GM18502 (cell line): ENCODE measurements around the gene OTOP2.
"Not testable (repeated sequence)": the region's sequence is repeated elsewhere in the genome, so short reads cannot be mapped to it uniquely, and the experiment has no call there.

Experiments used
- ATAC-seq: cut with Tn5 transposase; IDR thresholded peaks from one replicate; pipeline ENCODE4 v1.9.1; 2021; ENCODE audit warnings: mild to moderate bottlenecking; ENCODE audit not compliant: unreplicated experiment, poor library complexity

Gene OTOP2

DNA sequence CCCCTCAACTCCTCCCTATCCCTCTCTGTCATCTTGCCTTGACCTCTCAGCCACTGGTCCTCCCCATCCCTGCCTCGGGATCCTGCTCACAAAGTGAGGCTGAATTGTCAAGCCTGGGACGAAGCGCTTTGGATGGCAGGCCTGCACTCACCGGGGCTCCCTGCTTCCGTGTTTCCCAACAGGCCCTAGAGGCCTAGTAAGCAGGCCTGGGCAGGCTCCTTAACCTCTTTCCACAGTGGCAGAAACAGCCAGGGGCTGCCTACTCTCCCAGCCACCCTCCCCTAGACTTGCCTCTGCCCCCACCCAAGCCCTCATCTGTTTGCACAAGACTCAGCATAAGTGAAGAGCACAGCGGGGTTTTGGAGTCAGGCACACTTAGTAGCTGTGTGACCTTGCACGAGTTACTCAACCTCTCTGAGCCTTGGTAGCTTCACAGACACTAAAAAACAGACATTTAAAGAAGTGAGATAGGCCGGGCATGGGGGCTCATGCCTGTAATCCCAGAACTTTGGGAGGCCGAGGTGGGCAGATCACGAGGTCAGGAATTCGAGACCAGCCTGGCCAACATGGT lies 25.6 kb upstream of the OTOP2 start:
- ATAC-seq: no peak

DNA sequence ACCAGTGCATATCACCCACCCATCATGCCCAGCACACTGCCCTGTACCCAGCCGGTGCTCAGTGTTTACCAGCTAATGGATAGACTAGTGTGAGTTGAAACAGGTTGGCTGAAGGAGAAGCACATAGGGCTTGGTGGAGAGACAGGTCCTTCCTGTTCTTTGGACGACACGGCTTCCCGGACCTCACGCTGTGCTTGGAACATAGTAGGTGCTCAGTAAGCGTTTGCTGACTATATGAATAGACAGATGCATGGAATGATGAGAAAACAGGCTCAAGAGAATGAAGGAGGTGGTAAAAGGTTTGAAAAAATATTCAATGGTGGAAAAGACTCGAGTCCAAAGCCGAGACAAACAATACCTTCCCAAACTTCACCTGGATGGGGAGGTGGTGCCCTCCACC lies 23.9 kb upstream of the OTOP2 start:
- ATAC-seq: no peak

DNA sequence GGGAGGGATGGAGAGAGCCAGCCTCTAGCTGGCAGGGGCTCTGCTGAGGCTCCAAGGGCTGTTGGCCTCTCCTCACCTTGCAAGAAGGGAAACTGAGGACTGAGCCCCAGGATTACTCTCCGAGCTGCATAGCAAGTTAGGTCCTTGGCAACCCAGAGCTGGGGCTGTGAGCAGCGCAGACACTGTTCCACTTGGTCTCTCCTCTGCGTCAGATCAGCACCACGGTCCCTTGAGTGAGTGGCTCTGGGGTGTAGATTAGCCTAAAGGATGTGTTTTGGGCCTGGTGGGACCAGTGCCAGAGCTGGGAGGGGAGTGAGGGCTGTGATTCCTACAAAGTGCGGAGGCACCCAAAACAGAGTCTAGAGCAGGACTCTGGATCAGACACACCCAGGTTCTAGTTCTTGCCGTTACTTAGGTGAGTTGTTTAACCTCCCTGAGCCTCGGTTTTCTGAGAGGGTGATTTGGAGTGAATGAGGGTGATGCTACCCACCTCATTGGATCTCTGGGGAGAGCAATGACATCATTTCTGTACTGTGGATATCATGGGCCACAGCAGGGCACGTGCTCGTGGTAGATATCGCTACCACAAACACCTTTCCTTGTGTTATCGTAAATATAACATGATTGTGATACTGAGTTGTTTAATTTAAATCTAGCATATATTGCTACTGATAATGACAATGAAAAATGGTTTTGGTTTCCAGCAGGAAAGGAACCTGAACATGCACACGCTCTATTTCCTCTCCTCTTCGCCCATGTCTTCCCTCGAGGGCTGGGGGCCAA lies 22.5 kb upstream of the OTOP2 start:
- no peak for ATAC-seq

DNA sequence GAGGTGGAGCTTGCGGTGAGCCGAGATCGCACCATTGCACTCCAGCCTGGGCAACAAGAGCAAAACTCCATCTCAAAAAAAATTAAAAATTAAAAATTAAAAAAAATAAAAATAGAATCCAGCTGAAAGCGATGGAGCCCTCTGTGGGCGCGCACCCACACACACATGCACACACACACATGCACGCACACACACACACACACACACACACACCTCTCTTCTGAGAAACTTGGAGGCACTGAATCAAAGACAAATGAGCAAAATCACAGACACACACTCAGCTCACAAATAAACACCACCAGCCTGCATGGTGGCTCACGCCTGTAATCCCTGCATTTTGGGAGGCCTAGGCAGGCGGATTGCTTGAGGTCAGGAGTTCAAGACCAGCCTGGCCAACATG lies 21.0 kb upstream of the OTOP2 start:
- no peak for ATAC-seq

DNA sequence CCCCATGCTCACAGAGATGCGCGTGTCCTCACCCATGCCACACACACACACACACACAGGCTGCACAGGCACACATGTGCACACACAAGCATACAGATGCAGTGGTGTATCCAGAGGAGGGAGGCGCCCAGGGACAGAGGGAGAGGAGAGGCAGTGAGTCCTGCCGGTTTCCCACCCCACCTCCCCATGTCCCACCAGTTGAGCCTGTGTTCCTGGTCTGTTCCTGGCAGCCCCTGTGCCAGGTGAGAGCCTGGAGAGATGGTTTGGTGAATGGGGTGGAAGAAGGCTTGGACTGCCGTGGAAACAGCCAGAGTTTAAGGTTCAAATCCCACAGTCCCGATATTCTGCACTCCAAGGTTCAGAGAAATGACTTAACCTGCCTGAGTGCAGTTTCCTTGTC lies 20.4 kb upstream of the OTOP2 start:
- no peak for ATAC-seq

DNA sequence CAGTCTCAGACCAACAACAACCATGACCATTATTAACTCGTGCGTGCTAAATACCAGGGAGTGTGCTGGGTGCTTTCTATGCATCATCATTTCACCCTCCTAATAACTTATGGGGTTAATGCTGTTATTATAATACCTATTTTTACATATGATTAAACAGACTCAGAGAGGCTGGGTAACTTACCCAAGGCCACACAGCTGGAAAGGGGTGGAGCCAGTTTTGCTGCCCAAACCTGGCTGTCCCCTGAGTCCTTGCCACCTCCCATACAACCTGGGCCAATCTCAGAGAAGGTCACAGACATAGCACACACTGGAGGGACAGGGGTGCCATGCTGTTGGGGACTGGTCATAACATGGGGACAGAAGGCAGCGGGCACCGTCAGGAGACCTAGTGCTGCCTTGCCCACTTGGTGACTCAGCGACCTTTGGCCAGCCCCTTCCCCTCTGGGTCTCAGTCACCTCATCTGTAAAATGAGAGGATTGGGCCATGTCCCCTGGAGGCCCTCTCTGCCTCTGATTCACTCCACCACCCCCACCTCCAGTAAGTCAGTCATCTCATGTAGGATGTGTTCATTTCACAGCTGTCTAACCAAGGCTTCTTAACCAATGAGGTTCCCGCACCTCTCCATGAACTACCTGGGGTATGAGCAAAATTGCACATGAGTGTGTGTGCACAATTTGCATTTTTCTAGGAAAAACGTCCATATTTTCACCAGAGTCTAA lies 19.2 kb upstream of the OTOP2 start:
- no peak for ATAC-seq

DNA sequence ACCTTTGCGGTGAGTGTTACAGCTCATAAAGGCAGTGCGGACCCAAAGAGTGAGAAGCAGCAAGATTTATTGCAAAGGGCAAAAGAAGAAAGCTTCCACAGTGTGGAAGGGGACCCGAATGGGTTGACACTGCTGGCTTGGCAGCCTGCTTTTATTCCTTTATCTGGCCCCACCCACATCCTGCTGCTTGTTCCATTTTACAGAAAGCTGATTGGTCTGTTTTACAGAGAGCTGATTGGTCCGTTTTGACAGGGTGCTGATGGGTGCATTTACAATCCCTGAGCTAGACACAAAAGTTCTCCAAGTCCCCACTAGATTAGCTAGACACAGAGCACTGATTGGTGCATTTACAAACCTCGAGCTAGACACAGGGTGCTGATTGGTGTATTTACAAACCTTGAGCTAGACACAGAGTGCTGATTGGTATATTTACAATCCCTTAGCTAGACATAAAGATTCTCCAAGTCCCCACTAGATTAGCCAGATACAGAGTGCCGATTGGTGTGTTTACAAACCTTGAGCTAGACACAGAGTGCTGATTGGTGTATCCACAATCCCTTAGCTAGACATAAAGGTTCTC lies 17.8 kb upstream of the OTOP2 start:
- not testable (repeated sequence) for ATAC-seq

DNA sequence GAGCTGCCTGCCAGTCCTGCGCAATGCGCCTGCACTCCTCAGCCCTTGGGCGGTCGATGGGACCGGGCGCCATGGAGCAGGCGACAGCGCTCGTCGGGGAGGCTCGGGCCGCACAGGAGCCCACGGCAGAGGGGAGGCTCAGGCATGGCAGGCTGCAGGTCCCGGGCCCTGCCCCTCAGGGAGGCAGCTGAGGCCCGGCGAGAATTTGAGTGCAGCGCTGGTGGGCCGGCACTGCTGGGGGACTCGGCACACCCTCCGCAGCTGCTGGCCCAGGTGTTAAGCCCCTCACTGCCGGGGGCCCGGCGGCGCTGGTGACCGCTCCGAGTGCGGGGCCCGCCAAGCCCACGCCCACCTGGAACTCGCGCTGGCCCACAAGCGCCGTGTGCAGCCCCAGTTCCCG lies 17.1 kb upstream of the OTOP2 start:
- ATAC-seq: no peak

DNA sequence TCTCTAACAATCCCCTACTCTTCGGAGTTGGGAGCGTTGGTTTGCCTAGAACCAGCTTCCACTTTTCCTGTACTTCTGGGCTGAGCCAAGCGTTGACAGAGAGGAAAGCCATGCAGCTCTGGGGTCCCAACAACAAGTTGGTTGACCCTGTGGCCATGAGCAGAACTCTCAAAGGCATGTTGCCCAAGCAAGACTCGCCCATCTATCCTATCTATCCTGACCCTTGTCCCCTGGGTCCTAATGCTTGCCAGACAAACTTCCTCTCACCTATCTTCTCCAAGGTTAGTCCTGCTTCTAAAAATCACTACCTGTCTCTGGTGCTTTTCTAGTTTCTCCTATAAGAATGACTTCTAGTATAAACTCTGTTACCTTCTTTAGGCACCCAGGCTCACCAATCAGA lies 15.0 kb upstream of the OTOP2 start:
- not testable (repeated sequence) for ATAC-seq

DNA sequence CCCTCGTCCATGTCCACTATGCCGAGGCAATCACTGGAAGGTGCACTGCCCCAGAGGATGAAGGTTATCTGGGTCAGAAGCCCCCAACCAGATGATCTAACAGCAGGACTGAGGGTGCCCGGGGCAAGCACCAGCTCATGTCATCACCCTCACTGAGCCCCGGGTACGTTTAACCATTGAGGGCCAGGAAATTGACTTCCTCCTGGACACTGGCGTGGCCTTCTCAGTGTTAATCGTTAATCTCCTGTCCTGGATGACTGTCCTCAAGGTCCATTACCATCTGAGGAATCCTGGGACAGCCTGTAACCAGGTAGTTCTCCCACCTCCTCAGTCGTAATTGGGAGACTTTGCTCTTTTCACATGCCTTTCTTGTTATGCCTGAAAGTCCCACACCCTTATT lies 12.7 kb upstream of the OTOP2 start:
- ATAC-seq: not testable (repeated sequence)

DNA sequence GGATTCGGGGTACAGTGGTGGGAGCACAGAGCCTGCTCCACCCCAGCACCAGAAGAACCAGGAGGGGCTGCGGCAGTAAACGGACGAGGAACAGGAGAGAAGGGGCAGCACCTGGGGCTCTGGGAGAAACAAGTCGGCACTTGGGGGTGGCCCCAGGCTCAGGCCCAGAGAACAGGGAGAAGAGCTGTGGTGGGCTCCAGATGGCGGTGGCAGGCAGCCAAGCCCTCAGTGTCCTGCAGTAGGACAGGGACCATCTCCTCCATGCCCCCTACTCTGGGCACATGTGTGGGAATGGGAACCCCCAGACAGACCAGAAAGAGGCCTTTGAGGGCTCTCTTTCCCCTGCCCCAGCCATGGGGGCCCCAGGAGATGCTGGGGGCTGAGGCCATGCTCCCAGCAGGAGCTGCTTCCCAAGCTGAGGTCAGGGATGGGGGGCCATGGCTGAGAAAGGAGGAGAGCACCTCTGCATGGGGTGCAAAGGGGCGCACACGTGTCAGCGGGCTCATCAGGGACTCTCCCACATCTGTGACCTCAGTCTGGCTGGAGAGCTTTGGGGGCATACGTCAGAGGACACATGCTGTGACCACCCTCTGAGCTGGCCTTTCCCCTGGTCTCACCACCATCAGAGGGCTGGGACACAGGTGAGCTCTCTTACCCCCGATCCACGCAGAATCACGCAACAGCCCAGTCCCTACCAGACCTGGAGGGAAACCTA lies 7.8 kb upstream of the OTOP2 start:
- no peak for ATAC-seq

DNA sequence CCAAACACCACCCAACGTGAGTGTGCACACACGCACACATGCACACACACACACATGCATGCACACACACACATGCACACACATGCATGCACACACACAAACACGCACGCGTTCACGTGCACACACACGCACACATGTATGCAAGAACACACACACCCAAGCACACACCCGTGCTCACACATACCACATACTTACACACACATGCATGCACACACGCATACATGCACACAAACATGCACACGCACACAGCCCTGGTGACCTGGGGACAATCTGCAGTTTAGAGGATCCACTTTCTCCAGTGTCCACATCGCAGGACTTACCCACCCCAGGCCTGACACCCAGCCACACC lies 7.2 kb upstream of the OTOP2 start:
- no peak for ATAC-seq

DNA sequence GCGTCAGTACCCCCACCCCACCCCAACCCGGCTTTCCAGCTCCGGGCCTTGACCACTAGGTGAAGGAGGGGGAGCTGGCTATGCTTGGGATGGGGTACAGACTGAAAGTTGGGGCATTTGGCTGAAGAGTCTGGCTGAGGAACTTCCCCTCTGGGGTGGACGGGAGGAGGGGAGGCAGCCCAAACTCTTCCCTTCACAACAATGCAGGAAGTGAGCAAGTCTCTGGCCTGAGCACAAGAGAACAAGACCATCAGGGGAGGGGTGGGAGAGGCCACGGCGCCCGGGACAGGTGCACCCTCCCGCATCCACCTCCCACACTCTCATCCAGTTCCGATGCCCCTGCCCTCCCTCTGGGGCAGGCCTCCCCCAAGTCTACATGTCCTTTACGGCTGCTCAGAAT lies 6.6 kb upstream of the OTOP2 start:
- no peak for ATAC-seq

DNA sequence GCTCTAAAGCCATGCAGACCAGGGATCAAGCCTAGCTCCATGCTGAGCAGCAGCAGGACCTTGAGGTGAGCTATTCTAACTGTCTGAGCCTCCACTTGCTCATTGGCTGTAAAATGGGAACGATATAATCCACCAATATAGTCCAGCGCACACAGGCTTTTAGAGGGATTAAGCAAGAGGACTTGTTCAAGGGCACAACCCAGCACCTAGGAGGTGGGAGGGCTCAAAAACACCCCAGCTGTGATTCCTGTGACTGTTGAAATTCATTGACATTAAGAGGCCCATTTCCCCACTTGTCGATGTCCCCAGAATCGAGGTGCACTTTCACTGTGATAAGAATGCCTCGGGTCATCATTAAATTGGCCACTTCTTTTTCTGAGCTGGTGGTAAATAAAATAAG lies 5.2 kb upstream of the OTOP2 start:
- no peak for ATAC-seq

DNA sequence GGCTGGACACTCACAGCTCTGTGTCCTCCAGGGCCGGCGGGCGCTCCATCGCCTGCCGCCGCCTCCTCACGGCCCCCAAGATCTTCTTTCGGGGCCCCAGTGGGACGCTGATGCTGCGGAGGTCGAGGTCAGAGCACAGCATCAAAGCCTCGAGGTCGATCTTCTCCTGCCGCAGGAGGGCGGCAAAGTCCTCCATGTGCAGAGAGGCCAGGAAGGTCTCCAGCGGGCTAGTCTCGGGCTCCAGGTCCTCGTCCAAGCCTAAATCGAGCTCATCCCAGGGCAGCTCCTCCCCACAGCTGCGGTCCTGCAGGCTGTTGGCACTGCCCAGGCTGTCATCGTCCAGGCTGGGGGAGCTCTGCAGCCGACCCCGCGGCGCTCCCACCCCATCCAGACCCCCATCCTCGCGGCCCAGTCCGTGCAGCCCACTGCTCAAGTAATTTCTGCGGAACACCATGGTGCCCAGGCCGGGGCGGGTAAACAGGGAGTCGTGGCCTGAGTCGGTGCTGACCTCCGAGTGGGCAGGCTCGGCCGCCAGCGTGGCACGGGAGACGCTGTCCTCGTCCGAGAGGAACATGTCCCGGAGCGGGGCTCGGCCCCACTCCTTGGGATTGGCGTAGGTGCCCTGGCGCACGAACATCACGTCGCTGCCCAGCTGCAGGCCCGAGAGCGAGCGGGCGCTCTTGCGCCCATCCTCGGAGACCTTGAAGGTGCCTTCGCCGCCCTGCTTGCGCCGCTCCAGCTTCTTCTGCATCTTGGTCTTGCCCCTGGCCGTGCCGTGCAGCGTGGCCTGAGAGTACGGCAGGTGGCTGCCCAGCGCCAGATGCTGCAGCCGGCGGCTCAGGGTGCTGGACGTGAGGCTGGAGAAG lies 4.4 kb upstream of the OTOP2 start:
- ATAC-seq: no peak

DNA sequence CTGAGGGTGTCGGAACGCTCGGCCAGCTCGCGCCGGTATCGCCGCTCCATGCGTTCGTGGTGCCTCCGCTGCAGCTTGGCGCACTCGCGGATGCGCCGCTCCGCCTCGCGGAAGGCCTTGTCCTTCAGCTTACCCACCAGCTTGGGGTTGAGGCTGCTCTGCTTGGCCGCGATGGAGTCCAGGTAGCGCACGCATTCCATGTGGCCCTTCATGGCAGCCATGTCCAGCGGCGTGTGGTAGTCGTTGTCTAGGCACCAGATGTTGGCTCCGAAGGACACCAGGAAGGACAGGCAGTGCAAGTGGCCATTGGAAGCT lies 3.8 kb upstream of the OTOP2 start:
- no peak for ATAC-seq

DNA sequence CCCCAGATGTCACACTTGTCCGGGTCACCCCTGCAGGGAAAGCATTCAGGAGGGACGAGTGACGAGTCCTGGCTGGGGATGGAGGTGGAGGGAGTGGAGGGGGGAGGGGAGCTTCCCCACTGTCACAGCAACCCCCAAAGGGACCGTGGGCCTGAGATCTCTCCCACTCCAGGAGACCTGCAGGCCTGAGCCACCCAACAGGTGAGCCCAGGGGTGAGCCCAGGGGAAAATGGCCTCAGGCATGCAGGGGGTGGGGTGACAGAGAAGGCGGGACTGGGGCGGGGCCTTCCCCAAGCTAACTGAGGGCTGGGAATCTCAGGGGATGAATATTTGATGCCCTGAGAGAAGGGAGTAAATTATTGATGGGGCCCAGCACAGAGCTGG lies 3.4 kb upstream of the OTOP2 start:
- no peak for ATAC-seq

DNA sequence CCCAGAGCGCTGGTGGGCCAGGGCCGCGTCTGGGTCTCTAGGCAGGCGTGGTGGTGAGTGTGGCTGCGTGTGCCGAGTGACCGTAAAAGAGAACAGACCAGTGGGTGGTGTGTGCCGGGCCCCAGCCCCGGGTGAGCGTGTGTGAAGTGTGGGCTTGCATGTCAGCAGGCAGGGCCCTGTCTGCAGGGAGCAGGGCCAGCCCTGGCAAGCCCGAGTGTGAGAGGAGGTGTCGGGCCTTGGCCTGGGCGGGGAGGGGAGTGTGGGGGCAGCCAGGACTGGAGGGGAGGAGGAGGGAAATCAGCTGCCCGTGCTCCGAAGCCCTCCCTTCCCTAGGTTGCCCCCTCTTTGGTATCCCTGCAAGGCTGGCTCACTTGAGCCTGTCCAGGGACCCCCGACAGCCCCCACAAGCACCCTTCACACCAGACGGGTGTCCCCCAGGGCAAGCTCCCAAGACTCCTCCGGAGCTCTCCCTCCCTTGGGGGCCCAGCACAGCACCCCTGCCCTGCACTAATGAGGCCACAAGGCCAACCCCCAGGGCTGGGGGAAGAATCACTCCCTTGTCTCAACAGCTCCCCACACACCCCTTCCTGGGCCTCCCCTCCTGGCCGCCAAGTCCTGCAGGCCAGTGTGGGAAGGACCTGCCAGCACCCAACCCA lies 2.9 kb upstream of the OTOP2 start:
- ATAC-seq: no peak

DNA sequence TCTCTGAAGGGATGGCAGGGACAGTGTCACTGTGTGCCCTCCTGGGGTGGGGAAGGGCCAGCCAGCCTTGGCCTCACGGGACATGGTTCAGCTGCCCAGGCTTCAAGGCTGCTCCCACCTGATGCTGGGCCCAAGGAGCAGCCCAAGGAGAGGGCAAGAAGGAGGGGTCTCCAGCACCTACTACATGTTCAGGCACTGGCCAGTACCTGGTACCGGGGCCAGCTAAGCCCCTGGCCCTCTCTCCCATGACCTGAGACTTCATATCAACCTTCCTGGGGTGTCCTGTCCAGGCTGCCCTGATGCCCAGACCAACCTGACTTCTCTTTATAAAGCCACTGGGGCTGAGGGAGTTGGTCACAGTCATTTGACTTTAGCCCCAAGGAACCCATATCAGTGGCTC lies 2.3 kb upstream of the OTOP2 start:
- ATAC-seq: no peak

DNA sequence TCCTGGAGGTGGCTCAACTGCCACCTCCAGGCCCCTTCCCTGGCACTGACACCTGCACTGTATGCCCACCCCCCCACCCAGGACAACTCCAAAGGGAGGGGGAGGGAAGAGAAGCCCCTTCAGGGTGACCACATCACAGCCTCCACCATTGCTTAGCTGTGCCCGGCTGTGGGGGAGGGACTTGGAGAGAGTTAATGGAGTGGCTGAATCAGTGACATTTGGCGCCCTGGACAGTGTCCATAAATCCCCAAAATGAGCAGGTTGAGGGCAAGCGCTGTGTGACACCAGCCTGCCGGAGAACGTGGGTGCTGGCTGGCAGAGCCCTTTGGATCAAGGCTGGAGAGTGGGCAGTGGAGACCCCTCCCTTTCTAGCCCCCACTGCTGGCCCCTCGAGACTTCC lies 1.9 kb upstream of the OTOP2 start:
- ATAC-seq: no peak
